HG02588 (cell line): ENCODE data around the gene STIMATE.

Experiments
- ATAC-seq: cut with Tn5 transposase; IDR thresholded peaks from one replicate; pipeline ENCODE4 v1.9.1; 2021; ENCODE audit warnings: mild to moderate bottlenecking, moderate library complexity; ENCODE audit not compliant: unreplicated experiment

The STIMATE gene

GRCh38 chr3:52843108-52843865 is 54.1 kb downstream of the STIMATE start:
- no peak for ATAC-seq

- ATAC-seq: no peak
Measured at GRCh38 chr3:52842424-52842823, 54.9 kb downstream of the STIMATE start.

GRCh38 chr3:52841981-52842340 is 55.4 kb downstream of the STIMATE start:
- no peak for ATAC-seq

- ATAC-seq: no peak
Measured at GRCh38 chr3:52841211-52841980, 56.0 kb downstream of the STIMATE start.

- no peak for ATAC-seq
Measured at GRCh38 chr3:52839892-52840545, 57.3 kb downstream of the STIMATE start.

GRCh38 chr3:52839268-52839575 is 58.1 kb downstream of the STIMATE start:
- no peak for ATAC-seq

- no peak for ATAC-seq
Measured at GRCh38 chr3:52838561-52839267, 58.6 kb downstream of the STIMATE start.

- no peak for ATAC-seq
Measured at GRCh38 chr3:52836986-52837385, 60.4 kb downstream of the STIMATE start.

- no peak for ATAC-seq
Measured at GRCh38 chr3:52836471-52836845, 60.9 kb downstream of the STIMATE start.

GRCh38 chr3:52835766-52836470 is 61.4 kb downstream of the STIMATE start:
- ATAC-seq: no peak

GRCh38 chr3:52834871-52835501 is 62.4 kb downstream of the STIMATE start, which contains the start of gene MUSTN1:
MUSTN1 (minus strand) TSS chr3:52835019; CDS start chr3:52834948, 71 bp downstream.
- ATAC-seq: no peak

GRCh38 chr3:52833202-52833601 is 64.1 kb downstream of the STIMATE start:
- no peak for ATAC-seq

GRCh38 chr3:52831500-52832301 is 65.6 kb downstream of the STIMATE start:
- no peak for ATAC-seq

GRCh38 chr3:52830535-52831258 is 66.7 kb downstream of the STIMATE start, which contains the start of gene ITIH4:
ITIH4 (minus strand) TSS chr3:52830672; CDS start chr3:52830642, 30 bp downstream.
- no peak for ATAC-seq

GRCh38 chr3:52829906-52830463 is 67.4 kb downstream of the STIMATE start:
- no peak for ATAC-seq

- no peak for ATAC-seq
Measured at GRCh38 chr3:52829482-52829881, 67.9 kb downstream of the STIMATE start.

GRCh38 chr3:52827866-52828376 is 69.4 kb downstream of the STIMATE start:
- ATAC-seq: no peak

- no peak for ATAC-seq
Measured at GRCh38 chr3:52827441-52827840, 69.9 kb downstream of the STIMATE start.
